CD4-positive, alpha-beta T cell treated with Interleukin-15 for 4 hours (primary cell): ENCODE measurements around the gene LCP2.

Source experiments
- DNase-seq: peaks from one replicate; pipeline ENCODE4 v3.0.0-alpha.2; 2020; ENCODE audit warnings: low spot score

Gene LCP2

GRCh38 chr5:170296036-170296934 lies 1.3 kb downstream of the LCP2 start:
- no peak for DNase-seq

GRCh38 chr5:170294556-170294955 lies 3.0 kb downstream of the LCP2 start:
- DNase-seq = no peak

GRCh38 chr5:170294057-170294456 lies 3.5 kb downstream of the LCP2 start:
- no peak for DNase-seq

- peak; percentile 78 for DNase-seq
Observed at GRCh38 chr5:170293273-170293672, 4.3 kb downstream of the LCP2 start.

GRCh38 chr5:170292179-170293104 lies 5.1 kb downstream of the LCP2 start:
- DNase-seq = peak; percentile 49

- DNase-seq = no peak
Observed at GRCh38 chr5:170290498-170290897, 7.1 kb downstream of the LCP2 start.

- DNase-seq = no peak
Observed at GRCh38 chr5:170289764-170290163, 7.8 kb downstream of the LCP2 start.

- DNase-seq = no peak
Observed at GRCh38 chr5:170289121-170289520, 8.5 kb downstream of the LCP2 start.

GRCh38 chr5:170288551-170288950 lies 9.0 kb downstream of the LCP2 start:
- DNase-seq = no peak

- DNase-seq = no peak
Observed at GRCh38 chr5:170288151-170288550, 9.4 kb downstream of the LCP2 start.

GRCh38 chr5:170287532-170287931 lies 10.0 kb downstream of the LCP2 start:
- no peak for DNase-seq

- DNase-seq = no peak
Observed at GRCh38 chr5:170286386-170286925, 11.1 kb downstream of the LCP2 start.

- no peak for DNase-seq
Observed at GRCh38 chr5:170285181-170285580, 12.4 kb downstream of the LCP2 start.

- DNase-seq = no peak
Observed at GRCh38 chr5:170284231-170284630, 13.3 kb downstream of the LCP2 start.

GRCh38 chr5:170283296-170283695 lies 14.3 kb downstream of the LCP2 start:
- no peak for DNase-seq

GRCh38 chr5:170280011-170280493 lies 17.5 kb downstream of the LCP2 start:
- no peak for DNase-seq

- no peak for DNase-seq
Observed at GRCh38 chr5:170279459-170279817, 18.1 kb downstream of the LCP2 start.

- peak; percentile 91 for DNase-seq
Observed at GRCh38 chr5:170278611-170279458, 18.7 kb downstream of the LCP2 start.

GRCh38 chr5:170277867-170278281 lies 19.7 kb downstream of the LCP2 start:
- DNase-seq = no peak

GRCh38 chr5:170276140-170276539 lies 21.4 kb downstream of the LCP2 start:
- DNase-seq = no peak

- peak; percentile 69 for DNase-seq
Observed at GRCh38 chr5:170275376-170275994, 22.1 kb downstream of the LCP2 start.
